Thoracic aorta (tissue), 2 donors: ENCODE measurements around the gene ELL. TPM values are rescaled to one million over a fixed set of nuclear protein-coding genes. Genes with fewer than 3 reads are reported as not detected.

Experiments used
- ATAC-seq: fragments of 150-250 bp; one replicate; pipeline ENCODE4 v1.8.0; 2017; ENCODE audit warnings: low read depth; ENCODE audit not compliant: insufficient number of reproducible peaks, low FRiP score
- DNase-seq: peaks from one replicate; pipeline ENCODE4 v3.0.0-alpha.2; 2020; ENCODE audit warnings: low spot score
- H3K27ac ChIP-seq, 2 donors: fragments of 200-600 bp; sonication (generic); 1 replicate in 1 of 2; 2 replicates in 1 of 2; pipeline ENCODE4 v1.5.1; 2016; ENCODE audit warnings: mild to moderate bottlenecking in 2 of 2, moderate library complexity in 2 of 2
- H3K27me3 ChIP-seq: fragments of 200-600 bp; sonication (generic); replicated peaks from 2 replicates; pipeline ENCODE4 v1.6.0; 2016; ENCODE audit warnings: mild to moderate bottlenecking; ENCODE audit not compliant: insufficient read depth
- H3K36me3 ChIP-seq: fragments of 200-600 bp; sonication (generic); one replicate; pipeline ENCODE4 v1.5.1; 2016
- H3K4me1 ChIP-seq, 2 donors: fragments of 200-600 bp; sonication (generic); 1 replicate in 1 of 2; 2 replicates in 1 of 2; pipeline versions ENCODE4 v1.5.1 to v1.6.0; 2016; ENCODE audit warnings: low read depth in 2 of 2, mild to moderate bottlenecking in 1 of 2; ENCODE audit not compliant: control insufficient read depth in 1 of 2
- H3K4me3 ChIP-seq: fragments of 200-600 bp; sonication (generic); 2 replicates; pipeline ENCODE4 v1.5.1; 2016; ENCODE audit warnings: mild to moderate bottlenecking
- H3K9me3 ChIP-seq: fragments of 200-600 bp; sonication (generic); 2 replicates; pipeline ENCODE4 v1.5.1; 2016
- total RNA-seq, 2 donors: library from RNA; depleted of rRNA; stranded (reverse); fragments of >200 nt; gene quantifications; one replicate each; pipeline versions ENCODE4 v1.1.0 to v1.2.3, GENCODE V29; 2016
- TF ChIP-seq, protein P1 (sequence below): fragments of 200-600 bp; sonication (generic); IDR thresholded peaks from one replicate; pipeline ENCODE4 v1.5.1; 2019; ENCODE audit warnings: antibody characterized with exemption

The ELL gene
- total RNA-seq, 2 donors from 2014 or later, result 28.3 to 35.0 TPM

- Histone ChIP-seq H3K4me1 (peaks cover 69 to 89% of the 10 kb centered on the region in 2 donors), H3K27me3 (no peaks in the 10 kb centered on the region)
Observed at GRCh38 chr19:18483119-18483890, 38.6 kb downstream of the ELL start.

DNA sequence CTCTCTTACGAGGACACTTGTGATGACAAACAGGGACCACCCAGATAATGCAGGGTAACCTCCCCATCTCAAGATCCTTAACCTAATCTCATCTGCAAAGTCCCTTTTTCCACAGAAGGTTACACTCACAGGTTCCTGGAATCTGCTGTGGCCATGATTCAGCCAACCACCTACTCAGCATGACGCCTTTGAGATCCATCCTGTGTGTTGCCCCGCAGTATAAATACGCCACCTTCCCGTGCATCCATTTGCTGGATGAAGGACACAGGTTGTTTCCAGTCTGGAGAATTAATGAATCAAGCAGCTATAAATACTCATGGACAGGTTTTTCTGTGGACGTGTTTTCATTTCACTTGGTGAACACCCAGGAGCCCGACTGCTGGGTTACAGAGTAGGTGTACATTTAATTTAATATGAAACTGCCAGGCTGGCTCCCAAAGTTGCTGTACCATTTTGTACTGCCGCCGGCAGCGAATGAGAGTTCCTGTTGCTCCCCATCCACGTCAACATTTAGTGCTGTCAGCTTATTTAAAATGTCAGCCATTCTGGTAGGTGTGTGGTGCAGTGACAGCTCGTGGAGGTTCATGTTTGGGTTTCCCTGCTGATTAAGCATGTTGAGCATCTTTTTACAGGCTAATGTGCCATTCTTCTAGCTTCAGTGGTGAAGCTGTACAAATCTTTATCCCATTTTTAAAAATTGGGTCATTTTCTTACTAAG lies 40.2 kb downstream of the ELL start:
- TF ChIP-seq, protein P1, sequence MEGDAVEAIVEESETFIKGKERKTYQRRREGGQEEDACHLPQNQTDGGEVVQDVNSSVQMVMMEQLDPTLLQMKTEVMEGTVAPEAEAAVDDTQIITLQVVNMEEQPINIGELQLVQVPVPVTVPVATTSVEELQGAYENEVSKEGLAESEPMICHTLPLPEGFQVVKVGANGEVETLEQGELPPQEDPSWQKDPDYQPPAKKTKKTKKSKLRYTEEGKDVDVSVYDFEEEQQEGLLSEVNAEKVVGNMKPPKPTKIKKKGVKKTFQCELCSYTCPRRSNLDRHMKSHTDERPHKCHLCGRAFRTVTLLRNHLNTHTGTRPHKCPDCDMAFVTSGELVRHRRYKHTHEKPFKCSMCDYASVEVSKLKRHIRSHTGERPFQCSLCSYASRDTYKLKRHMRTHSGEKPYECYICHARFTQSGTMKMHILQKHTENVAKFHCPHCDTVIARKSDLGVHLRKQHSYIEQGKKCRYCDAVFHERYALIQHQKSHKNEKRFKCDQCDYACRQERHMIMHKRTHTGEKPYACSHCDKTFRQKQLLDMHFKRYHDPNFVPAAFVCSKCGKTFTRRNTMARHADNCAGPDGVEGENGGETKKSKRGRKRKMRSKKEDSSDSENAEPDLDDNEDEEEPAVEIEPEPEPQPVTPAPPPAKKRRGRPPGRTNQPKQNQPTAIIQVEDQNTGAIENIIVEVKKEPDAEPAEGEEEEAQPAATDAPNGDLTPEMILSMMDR, result no peak
- Histone ChIP-seq H3K4me3 (no peak overlapping the region), H3K4me1 (peaks cover 66 to 83% of the 10 kb centered on the region in 2 donors), H3K27ac (no peak overlapping the region), H3K9me3 (no peaks in the 10 kb centered on the region), H3K27me3 (no peaks in the 10 kb centered on the region), H3K36me3 (no peaks in the 10 kb centered on the region)
- ATAC-seq (no peak), DNase-seq (no peak)

More at GRCh38 chr19:18483119-18483890, 38.6 kb downstream of the ELL start:
- Histone ChIP-seq H3K36me3 (no peaks in the 10 kb centered on the region), H3K27ac (no peak overlapping the region), H3K4me3 (no peak overlapping the region), H3K9me3 (no peaks in the 10 kb centered on the region)
- no peak for DNase-seq
- ATAC-seq, result no peak
- TF ChIP-seq, protein P1, result no peak

DNA sequence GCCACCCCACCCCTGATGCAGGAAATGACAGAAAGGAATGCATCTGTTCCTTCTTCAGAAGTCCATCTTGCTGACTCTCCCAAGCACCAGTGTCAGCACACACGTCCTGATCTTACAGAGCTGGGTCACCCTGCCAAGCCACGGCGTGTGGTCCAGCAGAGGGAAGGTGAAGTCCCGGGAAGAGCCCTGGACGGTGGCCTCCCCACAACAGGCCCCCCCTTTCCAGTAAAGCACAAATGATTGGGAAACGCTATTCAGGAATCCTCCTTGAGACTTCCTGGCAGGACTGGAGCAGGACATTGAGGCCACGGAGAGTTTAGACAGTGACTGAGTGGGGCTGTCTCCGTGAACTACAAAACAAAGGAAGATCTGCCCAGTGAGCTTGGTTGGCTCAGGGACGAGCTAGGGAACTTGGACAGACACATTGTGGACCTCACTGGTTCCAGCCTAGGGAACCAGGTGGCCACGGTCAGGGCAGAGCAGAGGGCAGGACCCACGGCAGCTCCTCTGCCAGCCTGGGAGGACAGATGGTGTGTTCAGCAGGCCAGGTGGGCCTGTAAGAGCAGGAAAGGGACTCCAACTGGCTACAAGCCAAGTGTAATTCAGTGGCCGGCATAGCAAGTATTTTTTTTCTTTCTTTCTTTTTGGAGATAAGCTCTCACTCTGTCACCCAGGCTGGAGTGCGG lies 41.7 kb downstream of the ELL start:
- Histone ChIP-seq H3K4me3 (peak overlapping the region; percentile 8), H3K9me3 (no peaks in the 10 kb centered on the region), H3K27ac (peak overlapping the region; percentile 27 to 45), H3K4me1 (peaks cover 51 to 68% of the 10 kb centered on the region in 2 donors), H3K36me3 (no peaks in the 10 kb centered on the region), H3K27me3 (no peaks in the 10 kb centered on the region)
- TF ChIP-seq, protein P1, result no peak
- ATAC-seq (peak; percentile 38), DNase-seq (peak; percentile 40)

GRCh38 chr19:18478545-18479311 lies 43.1 kb downstream of the ELL start:
- H3K27ac ChIP-seq, result peak overlapping the region; percentile 15 to 54
- no peaks in the 10 kb centered on the region for H3K36me3 ChIP-seq
- peaks cover 51 to 68% of the 10 kb centered on the region in 2 donors for H3K4me1 ChIP-seq
- DNase-seq (peak; percentile 58), ATAC-seq (peak; percentile 1)
- H3K9me3 ChIP-seq, result no peaks in the 10 kb centered on the region
- TF ChIP-seq, protein P1, result no peak
- H3K27me3 ChIP-seq, result no peaks in the 10 kb centered on the region
- H3K4me3 ChIP-seq, result peak overlapping the region; percentile 27
